Mesenchymal stem cell (in vitro differentiated cells and primary cell): ENCODE data around the gene MFNG.

ENCODE experiments used
- DNase-seq: peaks from one replicate; pipeline ENCODE4 v3.0.0-alpha.2; 2013
- H2AFZ ChIP-seq: one replicate; pipeline ENCODE4 v1.6.1; 2013; ENCODE audit warnings: low read depth, mild to moderate bottlenecking, control low read depth, inconsistent platforms, low read length, moderate library complexity
- H2AK5ac ChIP-seq: 2 replicates; pipeline ENCODE4 v1.6.1; 2013; ENCODE audit warnings: low read length, moderate library complexity, mild to moderate bottlenecking, inconsistent platforms; ENCODE audit not compliant: severe bottlenecking
- H2BK120ac ChIP-seq: one replicate; pipeline ENCODE4 v1.6.1; 2013; ENCODE audit warnings: low read depth, mild to moderate bottlenecking, inconsistent platforms, low read length, moderate library complexity
- H2BK12ac ChIP-seq, 2 experiments: one replicate each; pipeline ENCODE4 v1.6.1; 2013; ENCODE audit warnings: inconsistent platforms in 2 of 2, low read length in 2 of 2, mild to moderate bottlenecking in 2 of 2, moderate library complexity in 2 of 2, control low read depth in 1 of 2
- H2BK15ac ChIP-seq: one replicate; pipeline ENCODE4 v1.6.1; 2013; ENCODE audit warnings: mild to moderate bottlenecking, low read depth, inconsistent platforms; ENCODE audit not compliant: poor library complexity, severe bottlenecking
- H2BK5ac ChIP-seq: 2 replicates; pipeline ENCODE4 v1.6.1; 2013; ENCODE audit warnings: low read depth, mild to moderate bottlenecking, low read length, control low read depth, inconsistent platforms; ENCODE audit not compliant: poor library complexity, severe bottlenecking
- H3K14ac ChIP-seq, 2 experiments: one replicate each; pipeline ENCODE4 v1.6.1; 2013; ENCODE audit warnings: inconsistent platforms in 2 of 2, low read length in 2 of 2, control low read depth in 1 of 2, mild to moderate bottlenecking in 1 of 2, moderate library complexity in 1 of 2
- H3K18ac ChIP-seq, 2 experiments: one replicate each; pipeline ENCODE4 v1.6.1; 2013; ENCODE audit warnings: inconsistent platforms in 2 of 2, low read length in 2 of 2, control low read depth in 1 of 2, low read depth in 1 of 2, mild to moderate bottlenecking in 1 of 2
- H3K23ac ChIP-seq, 2 experiments: one replicate each; pipeline ENCODE4 v1.6.1; 2013; ENCODE audit warnings: inconsistent platforms in 2 of 2, low read length in 2 of 2, mild to moderate bottlenecking in 2 of 2, moderate library complexity in 2 of 2, control low read depth in 1 of 2
- H3K27ac ChIP-seq: 2 replicates; pipeline ENCODE4 v1.5.1; 2013; ENCODE audit warnings: mild to moderate bottlenecking, moderate library complexity, low read length, control low read depth, inconsistent platforms; ENCODE audit not compliant: poor library complexity, severe bottlenecking
- H3K27me3 ChIP-seq, 2 experiments: 2 replicates each; pipeline versions ENCODE4 v1.6.1 to v1.7.0; 2013; ENCODE audit warnings: low read length in 2 of 2, mild to moderate bottlenecking in 2 of 2, moderate library complexity in 2 of 2, control low read depth in 1 of 2, inconsistent platforms in 1 of 2; ENCODE audit not compliant: control insufficient read depth in 1 of 2, insufficient read depth in 1 of 2
- H3K36me3 ChIP-seq, 2 experiments: 2 replicates each; pipeline versions ENCODE4 v1.6.1 to v1.7.0; 2013; ENCODE audit warnings: low read length in 2 of 2, control low read depth in 1 of 2, inconsistent platforms in 1 of 2, low read depth in 1 of 2, mild to moderate bottlenecking in 1 of 2; ENCODE audit not compliant: insufficient read depth in 2 of 2, control insufficient read depth in 1 of 2
- H3K4ac ChIP-seq, 2 experiments: one replicate each; pipeline ENCODE4 v1.6.1; 2013; ENCODE audit warnings: inconsistent platforms in 2 of 2, low read length in 2 of 2, mild to moderate bottlenecking in 2 of 2, moderate library complexity in 2 of 2, control low read depth in 1 of 2, low read depth in 1 of 2
- H3K4me1 ChIP-seq: 2 replicates; pipeline ENCODE4 v1.6.1; 2013; ENCODE audit warnings: low read depth, low read length, control low read depth; ENCODE audit not compliant: control insufficient read depth, insufficient read depth
- H3K4me2 ChIP-seq: 2 replicates; pipeline ENCODE4 v1.6.1; 2013; ENCODE audit warnings: low read length, mild to moderate bottlenecking, inconsistent platforms; ENCODE audit not compliant: poor library complexity, severe bottlenecking
- H3K4me3 ChIP-seq, 2 experiments: 2 replicates each; pipeline versions ENCODE4 v1.5.1 to v1.7.0; 2013; ENCODE audit warnings: low read length in 2 of 2, mild to moderate bottlenecking in 2 of 2, control low read depth in 1 of 2, low read depth in 1 of 2; ENCODE audit not compliant: insufficient read depth in 1 of 2
- H3K79me1 ChIP-seq: replicated peaks from 2 replicates; pipeline ENCODE4 v1.6.1; 2013; ENCODE audit warnings: mild to moderate bottlenecking, control low read depth, low read length, inconsistent platforms; ENCODE audit not compliant: poor library complexity, severe bottlenecking
- H3K9ac ChIP-seq: 2 replicates; pipeline ENCODE4 v1.7.0; 2013; ENCODE audit warnings: mild to moderate bottlenecking, low read length, moderate library complexity
- H3K9me3 ChIP-seq: 2 replicates; pipeline ENCODE4 v1.7.0; 2013; ENCODE audit warnings: mild to moderate bottlenecking, low read length; ENCODE audit not compliant: control insufficient read depth
- H4K8ac ChIP-seq: one replicate; pipeline ENCODE4 v1.6.1; 2013; ENCODE audit warnings: inconsistent platforms, mild to moderate bottlenecking, low read length, moderate library complexity
- H4K91ac ChIP-seq: one replicate; pipeline ENCODE4 v1.6.1; 2013; ENCODE audit warnings: mild to moderate bottlenecking, low read length, inconsistent platforms
- WGBS: methylation state at CpG from one replicate; pipeline ENCODE4 v1.1.7; 2013; ENCODE audit warnings: mixed read lengths; 5-methylcytosine and 5-hydroxymethylcytosine counted together

MFNG gene

DNA sequence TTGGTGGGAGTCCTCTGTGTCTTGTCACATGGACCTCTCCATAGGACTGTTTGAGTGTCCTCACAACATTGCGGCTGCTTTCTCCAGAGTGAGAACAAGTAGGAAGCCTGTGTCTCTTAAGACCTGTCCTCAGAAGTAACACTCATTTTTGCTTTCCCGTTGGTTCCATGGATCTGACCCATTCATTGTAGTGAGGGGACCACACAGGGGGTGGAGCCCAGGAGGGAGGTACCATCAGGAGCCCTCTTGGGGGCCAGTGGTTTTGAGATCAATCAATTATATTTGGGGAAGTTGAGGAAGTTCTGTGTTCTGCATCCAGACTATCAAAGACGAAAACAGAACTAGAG is 53.5 kb downstream of the MFNG start:
- Histone ChIP-seq H3K23ac (no peak overlapping the region), H2BK12ac (no peak overlapping the region)

DNA sequence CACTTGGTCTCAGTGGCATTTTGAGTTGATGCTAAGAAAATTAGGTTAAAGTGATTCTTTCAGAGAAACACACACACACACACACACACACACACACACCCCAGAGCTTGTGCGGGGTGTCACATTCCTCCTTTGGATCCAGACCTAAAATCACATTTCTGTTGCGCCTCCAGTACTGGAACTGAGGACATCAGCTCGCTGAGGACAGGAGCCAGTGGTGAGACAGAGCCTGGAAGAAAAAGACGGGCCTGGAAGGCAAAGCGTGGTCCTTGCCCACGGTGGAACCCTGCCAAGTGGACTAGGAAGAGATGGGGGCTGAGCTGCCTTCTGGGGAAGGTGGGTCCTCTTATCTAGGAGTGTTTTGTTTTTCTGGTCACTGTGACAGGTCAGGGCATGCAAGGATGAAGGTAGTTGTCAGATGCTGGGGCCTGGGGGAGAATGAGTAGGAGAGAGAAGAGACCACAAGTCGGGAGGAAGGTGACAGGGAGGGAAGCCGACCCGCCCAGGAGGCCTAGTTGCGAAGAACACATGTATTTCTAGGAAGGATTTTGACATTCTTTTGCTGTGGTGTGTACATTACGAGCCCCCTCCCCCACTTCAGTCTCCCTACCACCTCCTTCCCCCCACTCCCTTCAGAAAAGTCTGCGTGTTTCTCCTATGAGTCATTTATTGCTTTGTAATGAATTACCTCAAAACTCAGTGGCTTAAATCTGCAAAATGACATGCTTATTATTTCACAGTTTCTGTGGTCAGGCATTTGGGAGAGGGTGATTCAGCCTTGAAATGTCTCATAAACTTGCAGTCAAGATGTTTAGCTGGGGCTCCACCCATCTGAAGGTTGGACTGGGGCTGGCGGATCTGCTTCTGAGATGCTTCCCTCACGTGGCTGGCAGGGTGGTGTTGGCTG is 54.1 kb downstream of the MFNG start:
- Histone ChIP-seq H3K27ac (peak overlapping the region; percentile 98), H2BK15ac (peak overlapping the region; percentile 46), H3K4me1 (peaks cover 36% of the 10 kb centered on the region), H3K14ac (peak overlapping the region in 1 of 2 experiments; percentile 3), H3K23ac (no peak overlapping the region), H4K91ac (peak overlapping the region; percentile 81), H3K9me3 (peaks cover 29% of the 10 kb centered on the region), H2AK5ac (peak overlapping the region; percentile 98), H2BK12ac (peak overlapping the region; percentile 75), H2BK120ac (peak overlapping the region; percentile 79), H3K4ac (peak overlapping the region in 1 of 2 experiments; percentile 87), H3K9ac (no peak overlapping the region), H2AFZ (peak overlapping the region; percentile 67), H3K27me3 (peaks cover 0 to 60% of the 10 kb centered on the region in 2 experiments), H3K36me3 (peaks cover 0 to 8% of the 10 kb centered on the region in 2 experiments), H3K4me3 (peak overlapping the region in 1 of 2 experiments; percentile 47), H3K4me2 (peak overlapping the region; percentile 1), H3K79me1 (no peaks in the 10 kb centered on the region), H3K18ac (peak overlapping the region; percentile 82 to 84), H2BK5ac (peak overlapping the region; percentile 99), H4K8ac (no peak overlapping the region)
- DNase-seq, result peak; percentile 95
- 24% methylated on average over 8 of the region's 14 CpGs for WGBS

More for the DNA sequence above, 53.5 kb downstream of the MFNG start:
- Histone ChIP-seq H3K4me1 (peaks cover 35% of the 10 kb centered on the region), H2AFZ (no peak overlapping the region), H2AK5ac (peak overlapping the region; percentile 55), H3K27ac (peak overlapping the region; percentile 84), H4K91ac (no peak overlapping the region), H3K79me1 (no peaks in the 10 kb centered on the region), H2BK15ac (peak overlapping the region; percentile 46), H3K4me2 (no peak overlapping the region), H3K4me3 (peak overlapping the region in 1 of 2 experiments; percentile 47), H2BK5ac (peak overlapping the region; percentile 74), H3K36me3 (peaks cover 0 to 8% of the 10 kb centered on the region in 2 experiments), H3K4ac (peak overlapping the region in 1 of 2 experiments; percentile 3), H3K18ac (peak overlapping the region; percentile 7 to 58), H3K9me3 (peaks cover 29% of the 10 kb centered on the region), H3K27me3 (peaks cover 0 to 63% of the 10 kb centered on the region in 2 experiments), H2BK120ac (no peak overlapping the region), H4K8ac (no peak overlapping the region), H3K9ac (no peak overlapping the region), H3K14ac (no peak overlapping the region)
- no peak for DNase-seq
- WGBS, result 80% methylated on average over 3 of the region's 3 CpGs

GRCh38 chr22:37431366-37431765 is 54.8 kb downstream of the MFNG start:
- H3K36me3 ChIP-seq, result peaks cover 0 to 8% of the 10 kb centered on the region in 2 experiments
- H3K9ac ChIP-seq, result no peak overlapping the region
- no peaks in the 10 kb centered on the region for H3K79me1 ChIP-seq
- peak overlapping the region; percentile 12 for H4K8ac ChIP-seq
- H3K27me3 ChIP-seq, result peaks cover 0 to 65% of the 10 kb centered on the region in 2 experiments
- H2BK5ac ChIP-seq, result peak overlapping the region; percentile 99
- no peak for DNase-seq
- WGBS, result 78% methylated on average over 8 of the region's 9 CpGs
- peak overlapping the region; percentile 40 for H2BK120ac ChIP-seq
- peak overlapping the region in 1 of 2 experiments; percentile 23 for H3K23ac ChIP-seq
- peak overlapping the region in 1 of 2 experiments; percentile 60 for H3K4ac ChIP-seq
- peak overlapping the region; percentile 16 to 64 for H3K18ac ChIP-seq
- peak overlapping the region; percentile 98 for H3K27ac ChIP-seq
- peaks cover 36% of the 10 kb centered on the region for H3K4me1 ChIP-seq
- peak overlapping the region; percentile 42 for H2AK5ac ChIP-seq
- peaks cover 29% of the 10 kb centered on the region for H3K9me3 ChIP-seq
- H3K4me2 ChIP-seq, result no peak overlapping the region
- no peak overlapping the region for H3K4me3 ChIP-seq
- no peak overlapping the region for H3K14ac ChIP-seq
- H4K91ac ChIP-seq, result peak overlapping the region; percentile 84
- H2BK12ac ChIP-seq, result peak overlapping the region; percentile 55 to 66
- peak overlapping the region; percentile 82 for H2BK15ac ChIP-seq
- H2AFZ ChIP-seq, result no peak overlapping the region

DNA sequence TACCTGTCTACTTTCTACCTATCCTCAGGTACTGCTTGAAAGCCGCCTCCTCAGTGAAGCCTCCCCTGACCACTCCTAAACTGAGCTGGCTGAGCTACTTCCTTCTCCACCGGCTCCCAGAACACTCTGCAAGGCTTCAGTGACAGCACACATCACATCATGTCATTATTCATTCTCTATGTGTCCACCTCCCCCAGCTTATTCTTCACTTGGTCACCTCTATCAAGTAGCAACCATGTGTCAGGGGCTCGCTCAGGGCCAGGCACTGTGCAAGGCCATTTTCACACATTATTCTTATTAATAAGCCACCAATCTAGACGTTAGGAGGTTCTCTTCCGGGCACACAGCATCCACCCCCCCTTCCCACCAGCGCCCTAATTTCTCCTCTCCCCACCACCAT is 55.2 kb downstream of the MFNG start:
- Histone ChIP-seq H3K4ac (no peak overlapping the region), H2BK12ac (peak overlapping the region; percentile 55 to 66), H3K4me3 (no peak overlapping the region), H2BK5ac (peak overlapping the region; percentile 12), H3K27me3 (peaks cover 0 to 68% of the 10 kb centered on the region in 2 experiments), H3K79me1 (no peaks in the 10 kb centered on the region), H3K9ac (no peak overlapping the region), H3K23ac (no peak overlapping the region), H2BK15ac (peak overlapping the region; percentile 82), H3K27ac (peak overlapping the region; percentile 98), H3K4me2 (no peak overlapping the region), H3K36me3 (peaks cover 0 to 8% of the 10 kb centered on the region in 2 experiments), H4K91ac (peak overlapping the region; percentile 84), H2AFZ (no peak overlapping the region), H3K14ac (no peak overlapping the region), H3K18ac (peak overlapping the region in 1 of 2 experiments; percentile 16), H2AK5ac (peak overlapping the region; percentile 42), H3K4me1 (peaks cover 41% of the 10 kb centered on the region), H4K8ac (no peak overlapping the region), H3K9me3 (peaks cover 29% of the 10 kb centered on the region), H2BK120ac (peak overlapping the region; percentile 40)
- 80% methylated on average over 6 of the region's 6 CpGs for WGBS
- DNase-seq, result no peak
